ENCODE data around the gene TGFBR3. TPM values are rescaled to one million over a fixed set of nuclear protein-coding genes. Genes with fewer than 3 reads are reported as not detected.

The TGFBR3 gene
- total and polyA plus RNA-seq, 9 of the 15 experiments (the other 6 are each of a cell fraction or from before 2014, with no cell fraction given) = 3.6 to 32.4 (median 15.6) TPM

DNA sequence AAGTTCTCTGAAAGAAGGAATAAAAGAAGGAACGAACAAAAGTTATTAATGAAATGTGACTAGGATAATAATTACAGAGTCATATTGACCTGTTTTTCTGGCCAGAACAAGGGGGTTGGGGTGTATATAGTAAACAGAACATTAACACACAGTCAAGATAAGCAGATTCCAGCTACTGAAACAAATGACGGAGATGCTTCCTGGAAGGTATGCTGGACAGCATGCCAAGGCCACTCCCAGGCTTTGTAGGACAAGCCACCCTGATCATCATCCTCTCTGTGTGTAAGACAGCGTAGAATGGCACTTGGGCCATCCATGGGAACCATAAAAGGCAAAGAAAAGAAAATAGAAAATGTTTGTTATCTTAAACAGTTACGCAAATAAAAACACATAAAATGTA lies 120.7 kb downstream of the TGFBR3 start (continued):
- TF ChIP-seq, protein P1, sequence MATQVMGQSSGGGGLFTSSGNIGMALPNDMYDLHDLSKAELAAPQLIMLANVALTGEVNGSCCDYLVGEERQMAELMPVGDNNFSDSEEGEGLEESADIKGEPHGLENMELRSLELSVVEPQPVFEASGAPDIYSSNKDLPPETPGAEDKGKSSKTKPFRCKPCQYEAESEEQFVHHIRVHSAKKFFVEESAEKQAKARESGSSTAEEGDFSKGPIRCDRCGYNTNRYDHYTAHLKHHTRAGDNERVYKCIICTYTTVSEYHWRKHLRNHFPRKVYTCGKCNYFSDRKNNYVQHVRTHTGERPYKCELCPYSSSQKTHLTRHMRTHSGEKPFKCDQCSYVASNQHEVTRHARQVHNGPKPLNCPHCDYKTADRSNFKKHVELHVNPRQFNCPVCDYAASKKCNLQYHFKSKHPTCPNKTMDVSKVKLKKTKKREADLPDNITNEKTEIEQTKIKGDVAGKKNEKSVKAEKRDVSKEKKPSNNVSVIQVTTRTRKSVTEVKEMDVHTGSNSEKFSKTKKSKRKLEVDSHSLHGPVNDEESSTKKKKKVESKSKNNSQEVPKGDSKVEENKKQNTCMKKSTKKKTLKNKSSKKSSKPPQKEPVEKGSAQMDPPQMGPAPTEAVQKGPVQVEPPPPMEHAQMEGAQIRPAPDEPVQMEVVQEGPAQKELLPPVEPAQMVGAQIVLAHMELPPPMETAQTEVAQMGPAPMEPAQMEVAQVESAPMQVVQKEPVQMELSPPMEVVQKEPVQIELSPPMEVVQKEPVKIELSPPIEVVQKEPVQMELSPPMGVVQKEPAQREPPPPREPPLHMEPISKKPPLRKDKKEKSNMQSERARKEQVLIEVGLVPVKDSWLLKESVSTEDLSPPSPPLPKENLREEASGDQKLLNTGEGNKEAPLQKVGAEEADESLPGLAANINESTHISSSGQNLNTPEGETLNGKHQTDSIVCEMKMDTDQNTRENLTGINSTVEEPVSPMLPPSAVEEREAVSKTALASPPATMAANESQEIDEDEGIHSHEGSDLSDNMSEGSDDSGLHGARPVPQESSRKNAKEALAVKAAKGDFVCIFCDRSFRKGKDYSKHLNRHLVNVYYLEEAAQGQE (IDR thresholded peaks at IDR 0.05; ENCODE audit: borderline replicate concordance) = peak; percentile 31; the same call in 1 of the 2 replicates
- TF ChIP-seq, protein P1 (CRISPR knock-in tag; IDR thresholded peaks at IDR 0.05; ENCODE audit: low read depth) = no peak
- TF ChIP-seq ZNF707 (CRISPR knock-in tag; conservative IDR thresholded peaks at IDR 0.05) = no peak
- no peak for TF ChIP-seq IFI16 (CRISPR knock-in tag; IDR thresholded peaks at IDR 0.05)
- TF ChIP-seq SMARCA4 (IDR thresholded peaks at IDR 0.05) = 0 out of 2 replicates have a peak, but pooled peaks have one; percentile 14
- no peak for TF ChIP-seq MAFF (IDR thresholded peaks at IDR 0.05; ENCODE audit: low read length)
- TF ChIP-seq, protein P2, sequence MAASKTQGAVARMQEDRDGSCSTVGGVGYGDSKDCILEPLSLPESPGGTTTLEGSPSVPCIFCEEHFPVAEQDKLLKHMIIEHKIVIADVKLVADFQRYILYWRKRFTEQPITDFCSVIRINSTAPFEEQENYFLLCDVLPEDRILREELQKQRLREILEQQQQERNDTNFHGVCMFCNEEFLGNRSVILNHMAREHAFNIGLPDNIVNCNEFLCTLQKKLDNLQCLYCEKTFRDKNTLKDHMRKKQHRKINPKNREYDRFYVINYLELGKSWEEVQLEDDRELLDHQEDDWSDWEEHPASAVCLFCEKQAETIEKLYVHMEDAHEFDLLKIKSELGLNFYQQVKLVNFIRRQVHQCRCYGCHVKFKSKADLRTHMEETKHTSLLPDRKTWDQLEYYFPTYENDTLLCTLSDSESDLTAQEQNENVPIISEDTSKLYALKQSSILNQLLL (CRISPR knock-in tag; IDR thresholded peaks at IDR 0.05; ENCODE audit: borderline replicate concordance) = no peak
- TF ChIP-seq PURB (CRISPR knock-in tag; IDR thresholded peaks at IDR 0.05; ENCODE audit: low read depth) = no peak
- TF ChIP-seq ZC3H4 (CRISPR knock-in tag; IDR thresholded peaks at IDR 0.05; ENCODE audit: borderline replicate concordance) = no peak
- TF ChIP-seq ZEB2 (IDR thresholded peaks at IDR 0.05) = no peak
- TF ChIP-seq, protein P3, sequence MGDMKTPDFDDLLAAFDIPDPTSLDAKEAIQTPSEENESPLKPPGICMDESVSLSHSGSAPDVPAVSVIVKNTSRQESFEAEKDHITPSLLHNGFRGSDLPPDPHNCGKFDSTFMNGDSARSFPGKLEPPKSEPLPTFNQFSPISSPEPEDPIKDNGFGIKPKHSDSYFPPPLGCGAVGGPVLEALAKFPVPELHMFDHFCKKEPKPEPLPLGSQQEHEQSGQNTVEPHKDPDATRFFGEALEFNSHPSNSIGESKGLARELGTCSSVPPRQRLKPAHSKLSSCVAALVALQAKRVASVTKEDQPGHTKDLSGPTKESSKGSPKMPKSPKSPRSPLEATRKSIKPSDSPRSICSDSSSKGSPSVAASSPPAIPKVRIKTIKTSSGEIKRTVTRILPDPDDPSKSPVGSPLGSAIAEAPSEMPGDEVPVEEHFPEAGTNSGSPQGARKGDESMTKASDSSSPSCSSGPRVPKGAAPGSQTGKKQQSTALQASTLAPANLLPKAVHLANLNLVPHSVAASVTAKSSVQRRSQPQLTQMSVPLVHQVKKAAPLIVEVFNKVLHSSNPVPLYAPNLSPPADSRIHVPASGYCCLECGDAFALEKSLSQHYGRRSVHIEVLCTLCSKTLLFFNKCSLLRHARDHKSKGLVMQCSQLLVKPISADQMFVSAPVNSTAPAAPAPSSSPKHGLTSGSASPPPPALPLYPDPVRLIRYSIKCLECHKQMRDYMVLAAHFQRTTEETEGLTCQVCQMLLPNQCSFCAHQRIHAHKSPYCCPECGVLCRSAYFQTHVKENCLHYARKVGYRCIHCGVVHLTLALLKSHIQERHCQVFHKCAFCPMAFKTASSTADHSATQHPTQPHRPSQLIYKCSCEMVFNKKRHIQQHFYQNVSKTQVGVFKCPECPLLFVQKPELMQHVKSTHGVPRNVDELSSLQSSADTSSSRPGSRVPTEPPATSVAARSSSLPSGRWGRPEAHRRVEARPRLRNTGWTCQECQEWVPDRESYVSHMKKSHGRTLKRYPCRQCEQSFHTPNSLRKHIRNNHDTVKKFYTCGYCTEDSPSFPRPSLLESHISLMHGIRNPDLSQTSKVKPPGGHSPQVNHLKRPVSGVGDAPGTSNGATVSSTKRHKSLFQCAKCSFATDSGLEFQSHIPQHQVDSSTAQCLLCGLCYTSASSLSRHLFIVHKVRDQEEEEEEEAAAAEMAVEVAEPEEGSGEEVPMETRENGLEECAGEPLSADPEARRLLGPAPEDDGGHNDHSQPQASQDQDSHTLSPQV (IDR thresholded peaks at IDR 0.05) = 0 out of 2 replicates have a peak, but pooled peaks have one; percentile 13
- TF ChIP-seq PHF20 (IDR thresholded peaks at IDR 0.05; ENCODE audit: partially characterized antibody) = no peak
- TF ChIP-seq ZNF766 (CRISPR knock-in tag; conservative IDR thresholded peaks at IDR 0.05) = no peak
- TF ChIP-seq ETV1 (tag; conservative IDR thresholded peaks at IDR 0.05; ENCODE audit: low read depth) = no peak
- no peak for TF ChIP-seq JUNB (CRISPR knock-in tag; conservative IDR thresholded peaks at IDR 0.05)
- TF ChIP-seq MCM5 (IDR thresholded peaks at IDR 0.05; ENCODE audit: low read depth) = no peak
- TF ChIP-seq ETS2 (tag; IDR thresholded peaks at IDR 0.05; ENCODE audit: borderline replicate concordance, poor library complexity, severe bottlenecking) = no peak
